Fibroblast of pulmonary artery (primary cell): ENCODE results near the gene PTGFRN.

Source experiments
- DNase-seq: peaks from one replicate; pipeline ENCODE4 v3.0.0-alpha.2; 2010; ENCODE audit warnings: low read depth
- H3K4me3 ChIP-seq: replicated peaks from 2 replicates; pipeline ENCODE4 v1.5.1; 2011; ENCODE audit warnings: low read depth, mild to moderate bottlenecking, control low read depth, low read length, moderate library complexity
- TF ChIP-seq, protein P1 (sequence below): IDR thresholded peaks from 2 replicates; pipeline ENCODE4 v1.5.1; 2011; ENCODE audit warnings: mild to moderate bottlenecking, control low read depth, low read length, inconsistent platforms; ENCODE audit errors: missing control alignments

The PTGFRN gene

DNA sequence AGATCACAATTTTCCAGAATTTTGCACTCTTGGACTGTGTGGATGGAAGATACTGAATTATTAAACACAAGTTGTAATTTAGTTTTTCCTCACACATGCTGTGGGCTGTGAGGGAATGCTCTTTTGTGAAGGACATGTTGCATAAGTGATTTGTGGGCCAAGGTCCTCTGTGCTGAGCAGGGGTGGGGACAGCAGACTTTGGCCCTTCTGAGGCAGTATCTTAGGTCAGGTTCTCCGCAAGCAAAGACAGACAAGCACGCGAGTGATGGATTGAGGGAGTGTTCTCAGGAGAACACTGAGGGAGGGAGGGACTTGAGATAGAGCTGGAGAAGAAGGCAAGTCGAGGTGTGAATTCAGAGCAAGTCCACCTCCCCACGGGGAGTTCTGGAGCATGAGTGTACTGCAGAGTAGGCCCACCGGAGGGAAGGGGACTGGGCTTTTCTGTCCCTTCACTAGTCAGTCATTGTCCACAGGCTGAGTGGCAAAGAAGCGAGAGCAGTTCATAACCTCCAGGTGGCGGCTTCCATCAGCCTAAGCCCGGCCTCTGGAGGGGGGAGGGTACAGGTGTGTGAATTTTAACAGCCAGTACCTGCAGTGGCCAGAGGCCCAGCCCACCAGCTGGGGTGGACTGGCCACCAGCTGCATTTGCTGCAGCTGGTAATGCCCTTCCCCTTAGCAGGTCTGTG lies 72.7 kb downstream of the PTGFRN start:
- TF ChIP-seq, protein P1, sequence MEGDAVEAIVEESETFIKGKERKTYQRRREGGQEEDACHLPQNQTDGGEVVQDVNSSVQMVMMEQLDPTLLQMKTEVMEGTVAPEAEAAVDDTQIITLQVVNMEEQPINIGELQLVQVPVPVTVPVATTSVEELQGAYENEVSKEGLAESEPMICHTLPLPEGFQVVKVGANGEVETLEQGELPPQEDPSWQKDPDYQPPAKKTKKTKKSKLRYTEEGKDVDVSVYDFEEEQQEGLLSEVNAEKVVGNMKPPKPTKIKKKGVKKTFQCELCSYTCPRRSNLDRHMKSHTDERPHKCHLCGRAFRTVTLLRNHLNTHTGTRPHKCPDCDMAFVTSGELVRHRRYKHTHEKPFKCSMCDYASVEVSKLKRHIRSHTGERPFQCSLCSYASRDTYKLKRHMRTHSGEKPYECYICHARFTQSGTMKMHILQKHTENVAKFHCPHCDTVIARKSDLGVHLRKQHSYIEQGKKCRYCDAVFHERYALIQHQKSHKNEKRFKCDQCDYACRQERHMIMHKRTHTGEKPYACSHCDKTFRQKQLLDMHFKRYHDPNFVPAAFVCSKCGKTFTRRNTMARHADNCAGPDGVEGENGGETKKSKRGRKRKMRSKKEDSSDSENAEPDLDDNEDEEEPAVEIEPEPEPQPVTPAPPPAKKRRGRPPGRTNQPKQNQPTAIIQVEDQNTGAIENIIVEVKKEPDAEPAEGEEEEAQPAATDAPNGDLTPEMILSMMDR, result no peak
- H3K4me3 ChIP-seq, result no peak overlapping the region
- no peak for DNase-seq

DNA sequence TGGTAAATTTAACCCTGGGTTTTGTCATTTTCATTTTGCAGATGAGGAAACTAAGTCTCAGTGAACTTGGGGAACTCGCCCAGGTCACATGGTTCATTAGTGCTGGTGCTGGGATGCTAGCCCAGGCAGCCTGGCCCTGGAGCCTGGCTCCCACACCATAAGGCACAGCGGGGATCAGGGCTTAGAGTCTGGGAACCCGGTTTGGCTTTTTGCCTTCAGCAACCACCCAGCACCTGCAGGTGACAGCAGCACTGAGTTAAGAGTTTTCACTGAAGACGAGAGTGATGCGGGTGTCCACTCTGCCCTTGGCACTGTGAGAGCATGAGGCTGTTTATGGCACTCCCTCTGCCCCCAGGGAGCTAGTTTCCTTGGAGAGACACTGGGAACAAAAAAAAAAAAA lies 73.4 kb downstream of the PTGFRN start:
- TF ChIP-seq, protein P1, result no peak
- no peak for DNase-seq
- H3K4me3 ChIP-seq, result no peak overlapping the region

DNA sequence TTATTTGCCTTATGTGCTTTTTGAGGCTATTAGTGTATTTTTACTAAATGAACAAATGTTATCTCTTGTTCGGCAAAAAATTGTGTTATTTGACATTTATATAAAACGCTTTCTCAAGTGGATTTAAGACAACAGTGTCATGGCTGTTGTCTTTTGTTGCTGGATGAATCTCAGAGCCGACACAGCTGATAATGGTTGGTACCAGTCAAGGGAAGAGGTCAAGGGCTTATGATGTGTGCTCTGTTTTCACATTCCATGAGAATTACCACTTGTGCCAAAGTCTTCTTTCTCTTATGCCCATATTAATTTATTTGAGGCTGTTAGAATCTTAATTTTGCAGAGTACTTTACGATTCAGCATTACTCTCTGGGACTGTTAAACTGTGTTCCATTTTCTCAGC lies 74.0 kb downstream of the PTGFRN start:
- TF ChIP-seq, protein P1, result no peak
- DNase-seq, result no peak
- no peak overlapping the region for H3K4me3 ChIP-seq

- H3K4me3 ChIP-seq, result no peak overlapping the region
- TF ChIP-seq, protein P1, result no peak
- no peak for DNase-seq
Measured at GRCh38 chr1:116984406-116985160, 74.9 kb downstream of the PTGFRN start.

- H3K4me3 ChIP-seq, result no peak overlapping the region
- TF ChIP-seq, protein P1, result no peak
- DNase-seq, result no peak
Measured at GRCh38 chr1:116986421-116987255, 76.9 kb downstream of the PTGFRN start.

DNA sequence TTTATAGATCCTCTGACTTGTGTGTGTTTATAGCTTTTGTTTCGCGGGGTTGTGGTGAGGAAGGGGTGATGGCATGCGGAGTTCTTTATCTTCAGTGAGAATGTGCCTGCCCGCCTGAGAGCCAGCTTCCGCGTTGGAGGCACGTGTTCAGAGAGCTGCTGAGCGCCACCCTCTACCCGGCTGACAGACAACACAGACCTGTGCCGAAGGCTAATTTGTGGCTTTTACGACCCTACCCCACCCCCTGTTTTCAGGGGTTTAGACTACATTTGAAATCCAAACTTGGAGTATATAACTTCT lies 77.5 kb downstream of the PTGFRN start:
- DNase-seq, result no peak
- no peak overlapping the region for H3K4me3 ChIP-seq
- TF ChIP-seq, protein P1, result no peak
